Osteoblast (primary cell): ENCODE measurements around the gene CD109. TPM values are rescaled to one million over a fixed set of nuclear protein-coding genes. Genes with fewer than 3 reads are reported as not detected.
"Not testable (repeated sequence)": the region's sequence is repeated elsewhere in the genome, so short reads cannot be mapped to it uniquely, and the experiment has no call there.

Source experiments
- DNase-seq: peaks from one replicate; pipeline ENCODE4 v3.0.0; 2011; ENCODE audit warnings: low spot score, mixed read lengths; ENCODE audit not compliant: insufficient read length; ENCODE audit errors: missing footprints
- H2AFZ ChIP-seq: 2 replicates; pipeline ENCODE4 v1.6.0; 2011; ENCODE audit warnings: mild to moderate bottlenecking, low read length
- H3K27ac ChIP-seq: 2 replicates; pipeline ENCODE4 v1.5.1; 2011; ENCODE audit warnings: mild to moderate bottlenecking, low read depth, low read length, moderate library complexity
- H3K27me3 ChIP-seq: 2 replicates; pipeline ENCODE4 v1.6.0; 2012; ENCODE audit warnings: mild to moderate bottlenecking, control low read depth, inconsistent platforms, low read length, moderate library complexity; ENCODE audit not compliant: insufficient read depth
- H3K36me3 ChIP-seq: 2 replicates; pipeline ENCODE4 v1.5.1; 2011; ENCODE audit warnings: mild to moderate bottlenecking, low read length, control low read depth, moderate library complexity; ENCODE audit not compliant: insufficient read depth
- H3K4me1 ChIP-seq: 2 replicates; pipeline ENCODE4 v1.5.1; 2011; ENCODE audit warnings: mild to moderate bottlenecking, low read length, control low read depth, moderate library complexity; ENCODE audit not compliant: insufficient read depth
- H3K4me2 ChIP-seq: 2 replicates; pipeline ENCODE4 v1.6.0; 2011; ENCODE audit warnings: mild to moderate bottlenecking, low read length; ENCODE audit not compliant: insufficient read depth
- H3K4me3 ChIP-seq: fragments of 200-600 bp; sonication (generic); 3 replicates; pipeline ENCODE4 v1.5.1; 2012; ENCODE audit warnings: mild to moderate bottlenecking, low read length, inconsistent platforms; ENCODE audit not compliant: insufficient read depth
- H3K79me2 ChIP-seq: 2 replicates; pipeline ENCODE4 v1.6.0; 2012; ENCODE audit warnings: mild to moderate bottlenecking, low read length, control low read depth, inconsistent platforms; ENCODE audit not compliant: insufficient read depth
- H3K9me3 ChIP-seq: 2 replicates; pipeline ENCODE4 v1.5.1; 2011; ENCODE audit warnings: low read depth, low read length, control low read depth
- H4K20me1 ChIP-seq: 2 replicates; pipeline ENCODE4 v1.6.0; 2012; ENCODE audit warnings: mild to moderate bottlenecking, low read length, control low read depth; ENCODE audit not compliant: insufficient read depth
- CTCF ChIP-seq: IDR thresholded peaks from 2 replicates; pipeline ENCODE4 v1.5.1; 2011; ENCODE audit warnings: mild to moderate bottlenecking, low read depth, low read length, moderate library complexity; ENCODE audit errors: extremely low read depth
- total RNA-seq: library from RNA; depleted of rRNA; stranded (reverse); fragments of >200 nt; gene quantifications from 2 replicates; pipeline ENCODE4 v1.2.3, GENCODE V29; 2012

Gene CD109
- total RNA-seq, 1 donor = 93.4 TPM

- H3K36me3 ChIP-seq = peaks cover 4% of the 10 kb centered on the region
- peak; percentile 67 for TF ChIP-seq CTCF
- H3K79me2 ChIP-seq = no peaks in the 10 kb centered on the region
- H4K20me1 ChIP-seq = no peaks in the 10 kb centered on the region
- no peaks in the 10 kb centered on the region for H3K27me3 ChIP-seq
- no peak overlapping the region for H3K4me3 ChIP-seq
- DNase-seq = peak; percentile 82
- peak overlapping the region; percentile 72 for H2AFZ ChIP-seq
- no peaks in the 10 kb centered on the region for H3K9me3 ChIP-seq
- peak overlapping the region; percentile 87 for H3K27ac ChIP-seq
- H3K4me1 ChIP-seq = peaks cover 24% of the 10 kb centered on the region
- H3K4me2 ChIP-seq = peak overlapping the region; percentile 25
Observed at GRCh38 chr6:73803562-73804241, 107.7 kb downstream of the CD109 start.

DNA sequence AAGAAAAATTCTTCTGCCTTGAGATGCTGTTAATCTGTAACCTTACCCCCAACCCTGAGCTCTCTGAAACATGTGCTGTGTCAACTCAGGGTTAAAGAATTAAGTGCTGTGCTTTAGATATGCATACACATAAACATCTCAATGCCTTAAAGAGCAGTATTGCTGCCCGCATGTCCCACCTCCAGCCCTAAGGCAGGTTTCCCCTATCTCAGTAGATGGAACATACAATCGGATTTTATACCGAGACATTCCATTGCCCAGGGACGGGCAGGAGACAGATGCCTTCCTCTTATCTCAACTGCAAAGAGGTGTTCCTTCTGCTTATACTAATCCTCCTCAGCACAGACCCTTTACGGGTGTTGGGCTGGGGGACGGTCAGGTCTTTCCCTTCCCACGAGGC, 109.2 kb downstream of the CD109 start:
- H2AFZ ChIP-seq, H3K27ac ChIP-seq, H4K20me1 ChIP-seq, DNase-seq, H3K27me3 ChIP-seq, H3K4me3 ChIP-seq, H3K36me3 ChIP-seq, H3K9me3 ChIP-seq, H3K4me2 ChIP-seq, H3K79me2 ChIP-seq: not testable (repeated sequence)
- peaks cover 22% of the 10 kb centered on the region for H3K4me1 ChIP-seq

DNA sequence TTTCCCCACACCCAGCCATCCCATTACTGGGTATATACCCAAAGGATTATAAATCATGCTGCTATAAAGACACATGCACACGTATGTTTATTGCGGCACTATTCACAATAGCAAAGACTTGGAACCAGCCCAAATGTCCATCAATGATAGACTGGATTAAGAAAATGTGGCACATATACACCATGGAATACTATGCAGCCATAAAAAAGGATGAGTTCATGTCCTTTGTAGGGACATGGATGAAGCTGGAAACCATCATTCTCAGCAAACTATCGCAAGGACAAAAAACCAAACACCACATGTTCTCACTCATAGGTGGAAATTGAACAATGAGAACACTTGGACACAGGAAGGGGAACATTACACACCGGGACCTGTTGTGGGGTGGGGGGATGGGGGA, 110.0 kb downstream of the CD109 start:
- H3K4me2 ChIP-seq, H3K4me3 ChIP-seq, H3K9me3 ChIP-seq, H4K20me1 ChIP-seq, H2AFZ ChIP-seq, DNase-seq, H3K27me3 ChIP-seq, H3K36me3 ChIP-seq, H3K27ac ChIP-seq, H3K79me2 ChIP-seq: not testable (repeated sequence)
- peaks cover 22% of the 10 kb centered on the region for H3K4me1 ChIP-seq

DNA sequence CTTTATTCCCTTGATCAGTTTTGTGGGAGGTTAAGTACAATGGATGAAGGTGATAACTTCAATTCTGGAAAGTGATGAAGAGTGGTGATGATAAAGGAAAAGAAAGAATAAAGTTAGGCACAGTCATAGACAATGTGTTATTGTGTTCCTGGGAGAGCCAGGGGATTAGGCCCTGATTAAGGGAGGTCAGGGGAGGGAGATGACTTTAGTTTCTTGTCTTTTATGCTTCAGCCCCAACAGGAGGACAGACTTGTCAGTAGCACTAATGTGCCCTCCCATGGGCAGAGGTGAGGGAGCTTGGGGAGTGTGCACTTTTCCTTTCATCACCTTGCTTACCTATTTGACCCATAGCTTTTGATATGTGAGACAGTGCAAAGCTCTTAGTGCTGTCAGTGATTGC, 115.7 kb downstream of the CD109 start:
- Histone ChIP-seq H3K79me2 (no peaks in the 10 kb centered on the region), H3K27me3 (no peaks in the 10 kb centered on the region), H2AFZ (no peak overlapping the region), H3K4me1 (no peaks in the 10 kb centered on the region), H3K4me3 (no peak overlapping the region), H3K9me3 (no peaks in the 10 kb centered on the region), H3K4me2 (no peak overlapping the region), H3K27ac (no peak overlapping the region), H4K20me1 (no peaks in the 10 kb centered on the region), H3K36me3 (peaks cover 14% of the 10 kb centered on the region)
- TF ChIP-seq CTCF = no peak
- DNase-seq = no peak

- Histone ChIP-seq H3K79me2 (no peaks in the 10 kb centered on the region), H3K27me3 (no peaks in the 10 kb centered on the region), H3K36me3 (peaks cover 7% of the 10 kb centered on the region), H3K27ac (no peak overlapping the region), H3K4me2 (no peak overlapping the region), H3K4me1 (no peaks in the 10 kb centered on the region), H3K4me3 (no peak overlapping the region), H2AFZ (no peak overlapping the region), H3K9me3 (no peaks in the 10 kb centered on the region), H4K20me1 (no peaks in the 10 kb centered on the region)
- no peak for TF ChIP-seq CTCF
- DNase-seq = no peak
Observed at GRCh38 chr6:73817253-73817652, 121.2 kb downstream of the CD109 start.
